HG03135 (cell line): ENCODE data around the gene F13A1.
"Not testable (repeated sequence)": the region's sequence is repeated elsewhere in the genome, so short reads cannot be mapped to it uniquely, and the experiment has no call there.

Experiments used
- ATAC-seq: cut with Tn5 transposase; IDR thresholded peaks from one replicate; pipeline ENCODE4 v1.9.1; 2021; ENCODE audit warnings: mild to moderate bottlenecking, moderate library complexity; ENCODE audit not compliant: unreplicated experiment

F13A1 gene

GRCh38 chr6:6317825-6318733, 2.4 kb downstream of the F13A1 start:
- no peak for ATAC-seq

GRCh38 chr6:6317386-6317785, 3.1 kb downstream of the F13A1 start:
- ATAC-seq = no peak

DNA sequence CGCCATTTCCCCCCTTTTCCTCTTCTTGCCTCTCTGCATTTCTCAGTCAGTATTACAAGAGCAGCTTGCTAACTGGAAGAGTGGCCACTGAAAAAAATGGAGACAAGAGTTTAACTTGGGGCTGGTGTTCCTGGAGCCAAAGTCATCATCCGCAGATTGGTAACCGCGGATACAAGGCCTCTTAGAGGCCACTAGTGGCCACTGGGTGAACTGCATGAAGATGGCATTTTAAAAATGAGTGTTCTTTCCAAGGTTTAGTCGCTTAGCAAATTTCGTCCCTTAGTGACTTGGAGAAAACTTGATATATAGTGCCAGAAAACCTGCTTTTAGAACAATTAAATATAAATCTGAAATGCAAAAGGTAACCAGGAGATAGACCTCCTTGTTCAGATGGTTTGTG, 4.8 kb downstream of the F13A1 start:
- no peak for ATAC-seq

DNA sequence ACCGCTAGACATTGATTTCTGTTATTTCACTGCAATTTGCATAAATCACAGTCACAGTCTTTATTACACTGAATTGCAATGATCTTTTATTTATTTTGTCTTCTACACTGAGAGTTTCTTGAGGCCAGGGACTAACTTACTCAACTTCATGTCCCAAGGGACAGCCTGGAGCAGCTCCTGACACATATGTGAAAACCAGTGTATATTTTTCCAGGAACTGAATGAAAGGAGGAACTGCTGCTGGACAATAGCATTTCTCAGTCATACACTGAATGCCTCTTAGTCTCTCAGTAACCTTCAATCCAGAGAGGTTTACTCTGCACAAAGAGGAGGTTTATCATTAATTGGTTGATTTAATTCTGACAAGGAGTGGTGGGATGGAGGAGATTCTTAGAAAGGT, 5.9 kb downstream of the F13A1 start:
- ATAC-seq = no peak

DNA sequence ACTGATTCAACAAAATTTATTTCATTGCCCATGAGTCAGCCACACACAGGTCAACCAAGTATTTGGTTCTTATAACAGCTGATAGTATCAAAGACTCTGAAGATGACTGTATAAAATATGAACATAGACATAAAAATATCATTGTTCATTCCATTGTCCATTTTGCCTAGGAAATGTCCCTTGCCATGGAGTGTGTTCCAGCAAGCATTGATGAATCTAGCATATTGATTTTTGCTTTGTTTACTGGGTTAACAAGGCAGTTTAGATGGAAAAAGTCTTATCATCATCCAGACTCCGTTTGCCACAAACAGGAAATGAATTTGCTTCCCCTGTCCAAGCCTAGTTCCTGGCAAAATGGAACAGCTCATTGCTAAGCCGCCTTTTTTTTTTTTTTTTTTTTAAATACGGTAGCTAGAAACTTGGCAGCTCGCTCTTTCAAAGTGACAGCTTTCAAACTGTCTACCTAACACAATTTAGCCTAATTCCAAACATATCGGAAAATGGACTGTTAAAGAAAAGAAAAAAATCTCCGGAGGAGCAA, 7.5 kb downstream of the F13A1 start:
- no peak for ATAC-seq

DNA sequence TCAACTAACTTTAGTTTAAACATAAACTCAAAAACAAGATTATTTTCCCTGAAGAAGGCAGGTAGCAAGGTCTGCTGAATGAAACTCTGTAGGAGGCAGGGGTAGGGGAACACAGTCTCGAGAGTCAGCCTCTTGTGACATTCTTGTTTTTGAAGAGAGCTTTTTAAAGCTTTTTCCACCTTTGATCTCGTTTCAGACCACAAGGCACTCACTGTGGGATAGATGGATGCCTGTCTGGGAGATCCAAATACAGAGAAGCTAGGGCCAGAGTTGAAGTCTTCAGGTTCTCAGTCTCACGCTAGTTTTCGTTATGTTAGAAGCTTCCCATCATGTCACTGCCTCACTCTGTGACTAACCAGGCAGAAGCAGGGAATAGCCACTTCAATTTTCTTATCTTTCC, 14.9 kb downstream of the F13A1 start:
- ATAC-seq = no peak

GRCh38 chr6:6300383-6300782, 20.1 kb downstream of the F13A1 start:
- not testable (repeated sequence) for ATAC-seq

DNA sequence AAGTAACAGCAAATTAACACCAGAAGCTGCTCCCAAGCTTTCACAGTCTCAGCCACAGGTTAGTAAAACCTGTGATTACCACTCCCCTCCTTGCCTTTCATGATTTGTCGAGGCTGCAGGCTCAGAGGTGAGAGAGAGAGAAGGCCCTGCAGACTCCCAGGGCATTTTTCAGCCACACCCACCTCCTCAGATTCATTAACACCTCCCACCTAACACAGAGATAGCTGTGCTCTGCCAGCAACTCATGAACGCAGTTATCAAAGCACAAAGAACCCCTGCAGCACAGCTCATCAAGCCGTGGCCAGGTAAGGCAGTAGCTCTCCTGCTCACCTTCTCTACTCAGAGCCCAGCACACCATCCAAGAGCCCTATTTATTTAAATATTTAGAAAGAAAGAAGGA, 27.1 kb downstream of the F13A1 start:
- ATAC-seq = no peak

DNA sequence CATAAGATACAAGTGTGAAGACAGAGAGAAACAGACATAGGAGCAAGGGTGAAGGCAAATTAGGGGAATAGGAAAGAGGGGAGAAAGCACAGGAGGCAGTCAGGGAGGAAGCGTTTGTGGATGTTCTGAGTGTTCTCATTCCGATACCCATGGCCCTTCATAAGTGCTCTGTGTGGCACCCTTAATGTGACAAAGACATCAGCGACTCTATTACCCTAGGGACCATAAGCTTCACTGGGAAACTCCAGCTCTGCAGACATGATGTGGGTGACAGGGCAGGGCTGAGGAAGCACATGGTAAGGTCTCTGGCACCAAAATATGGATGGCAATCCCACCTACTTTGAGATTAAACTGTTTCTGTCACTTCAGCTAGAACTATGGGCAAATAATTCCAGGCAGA, 33.0 kb downstream of the F13A1 start:
- no peak for ATAC-seq

DNA sequence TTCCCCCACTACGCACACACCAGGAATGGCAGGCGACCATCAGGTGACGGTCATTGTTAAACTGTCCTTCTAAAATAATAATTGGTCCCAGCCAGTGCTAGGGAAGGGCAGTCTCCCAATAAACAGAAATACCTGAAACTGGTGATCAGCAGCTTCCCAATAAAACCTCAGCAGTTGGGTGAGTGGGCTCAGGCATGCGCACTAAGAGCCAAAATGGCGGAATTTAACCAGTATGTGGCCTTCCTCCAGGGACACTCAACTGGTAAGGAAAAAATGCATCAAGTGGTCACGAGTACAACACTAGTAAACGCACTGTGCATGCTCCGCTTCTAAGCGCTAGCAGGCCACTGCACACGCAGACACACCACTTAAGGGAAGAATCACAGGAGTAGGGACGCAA, 34.8 kb downstream of the F13A1 start:
- ATAC-seq = no peak

DNA sequence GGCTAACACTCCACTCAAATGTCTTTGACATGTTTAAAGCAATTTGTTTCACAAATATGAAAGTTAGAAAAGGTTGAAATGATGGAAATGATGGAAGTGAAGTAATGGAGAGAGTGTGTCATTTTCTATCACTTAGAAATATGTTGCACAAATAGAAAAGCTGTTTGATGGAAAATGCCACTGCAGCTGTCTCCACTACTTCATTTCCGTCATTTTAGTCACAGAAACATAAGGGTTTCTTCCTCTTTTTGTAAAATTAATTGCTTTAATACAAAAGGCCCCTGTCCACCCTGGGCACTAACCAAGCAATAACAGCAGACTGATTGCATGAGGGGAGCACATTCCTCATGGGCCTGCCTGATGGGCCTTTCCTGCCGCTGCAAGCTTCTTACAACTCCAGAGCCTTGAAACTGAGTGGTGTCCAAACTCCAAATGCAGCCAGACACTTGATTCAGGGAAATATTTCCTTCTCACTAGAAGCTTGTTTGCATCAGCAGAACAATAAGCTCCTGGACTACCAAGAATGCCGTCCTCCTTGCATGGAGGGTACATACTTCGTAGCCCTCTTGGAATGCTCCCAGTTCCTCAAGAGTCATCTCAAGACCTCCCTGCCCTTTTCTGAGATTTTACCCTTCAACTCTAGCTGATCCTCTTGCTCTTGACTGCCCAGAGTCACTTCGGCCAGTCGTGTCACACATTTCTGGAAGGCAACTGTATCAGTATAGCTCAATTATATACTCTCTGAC, 36.1 kb downstream of the F13A1 start:
- ATAC-seq = no peak

GRCh38 chr6:6283746-6284145, 36.7 kb downstream of the F13A1 start:
- ATAC-seq = no peak

GRCh38 chr6:6282716-6283115, 37.7 kb downstream of the F13A1 start:
- no peak for ATAC-seq

GRCh38 chr6:6277413-6277812, 43.0 kb downstream of the F13A1 start:
- ATAC-seq = no peak

DNA sequence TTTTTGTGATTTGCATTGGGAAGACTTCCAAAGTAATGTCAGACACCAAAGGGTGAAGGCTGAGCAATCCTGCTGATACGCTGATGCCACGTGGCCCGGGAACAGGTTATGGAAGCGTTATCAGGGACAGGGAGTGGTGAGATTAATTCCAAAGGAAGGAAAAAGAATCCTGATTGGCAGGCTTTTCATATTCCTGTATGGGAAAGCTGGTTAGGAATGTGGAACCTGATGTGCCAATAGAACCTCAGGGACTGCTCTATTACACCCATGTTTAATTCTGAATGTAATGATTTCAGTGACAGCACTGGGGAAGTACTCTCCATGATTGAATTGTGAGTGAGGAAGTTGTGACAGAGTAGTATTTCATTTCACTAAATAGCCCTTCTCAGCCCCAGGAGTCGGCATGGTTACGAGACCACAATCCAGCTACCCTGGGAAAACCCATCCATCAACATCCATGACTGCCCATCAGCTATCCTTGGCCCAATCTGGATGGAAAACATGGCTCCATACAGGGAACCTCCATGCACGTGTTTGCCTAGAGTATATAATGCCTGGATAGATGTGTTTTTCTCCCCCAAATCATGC, 49.4 kb downstream of the F13A1 start:
- ATAC-seq = no peak

GRCh38 chr6:6260196-6260722, 60.2 kb downstream of the F13A1 start:
- ATAC-seq = no peak

- no peak for ATAC-seq
Measured at GRCh38 chr6:6256886-6257285, 63.6 kb downstream of the F13A1 start.

- ATAC-seq = no peak
Measured at GRCh38 chr6:6256259-6256658, 64.2 kb downstream of the F13A1 start.

GRCh38 chr6:6251555-6252280, 68.7 kb downstream of the F13A1 start:
- ATAC-seq = no peak

DNA sequence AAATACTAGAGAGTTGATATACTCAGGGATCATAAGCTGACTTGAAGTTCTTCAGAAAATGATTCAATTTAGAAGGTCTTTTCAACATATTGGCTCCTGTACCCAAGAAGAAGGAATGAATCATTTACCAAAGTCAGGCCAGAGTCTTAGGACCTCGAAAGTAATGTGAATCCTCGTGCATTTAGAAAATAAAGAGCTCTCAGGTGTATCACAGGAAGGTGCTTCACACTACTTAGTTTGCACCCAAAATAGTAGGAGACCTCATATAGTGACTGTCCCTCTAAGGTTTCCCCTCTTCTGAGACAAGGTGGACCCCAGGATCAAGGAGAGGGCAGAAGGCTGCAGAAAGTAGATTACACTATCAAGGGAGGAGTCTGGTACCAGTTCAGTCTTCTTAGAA, 71.8 kb downstream of the F13A1 start:
- peak; percentile 56 for ATAC-seq

DNA sequence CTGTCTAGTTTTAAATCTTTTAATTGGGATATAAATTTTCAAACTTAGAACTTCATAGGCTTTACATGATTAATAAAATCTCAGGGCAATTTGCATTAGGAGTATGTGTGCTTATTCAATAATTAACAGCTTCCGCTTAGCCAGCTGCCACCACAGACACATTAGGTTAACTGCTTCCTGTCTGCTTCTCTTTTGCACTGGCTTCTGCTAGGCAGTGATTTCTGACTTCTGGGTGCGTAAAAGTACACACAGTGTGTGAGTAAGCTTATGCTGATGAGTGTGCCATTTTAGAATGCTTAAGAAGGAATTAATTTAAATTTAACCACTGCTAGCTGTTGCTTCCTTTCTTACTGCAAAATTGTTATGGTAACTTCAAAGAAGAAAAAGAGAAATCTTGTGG, 73.9 kb downstream of the F13A1 start:
- peak; percentile 83 for ATAC-seq
